Stimulated activated CD4-positive, alpha-beta T cell treated with anti-CD3 and anti-CD28 coated beads, Interleukin-1b, Interleukin-23, amount 100 ng/mL, for 24 hours (primary cell): ENCODE data around the gene ZNF883.
"Not testable (repeated sequence)": the region's sequence is repeated elsewhere in the genome, so short reads cannot be mapped to it uniquely, and the experiment has no call there.

Experiments
- DNase-seq, 4 experiments: peaks; one replicate each; pipeline ENCODE4 v3.0.0-alpha.2; 2020; ENCODE audit warnings: low read depth in 4 of 4, low spot score in 1 of 4

ZNF883 gene

GRCh38 chr9:113011911-113012381, at the start of gene ZNF883:
Gene ZNF883, minus strand, starts transcription at chr9:113012192.
- peak in 1 of 4 experiments; percentile 14 for DNase-seq

GRCh38 chr9:113061072-113061850, 49.3 kb upstream of the ZNF883 start:
- DNase-seq, result not testable (repeated sequence)

DNA sequence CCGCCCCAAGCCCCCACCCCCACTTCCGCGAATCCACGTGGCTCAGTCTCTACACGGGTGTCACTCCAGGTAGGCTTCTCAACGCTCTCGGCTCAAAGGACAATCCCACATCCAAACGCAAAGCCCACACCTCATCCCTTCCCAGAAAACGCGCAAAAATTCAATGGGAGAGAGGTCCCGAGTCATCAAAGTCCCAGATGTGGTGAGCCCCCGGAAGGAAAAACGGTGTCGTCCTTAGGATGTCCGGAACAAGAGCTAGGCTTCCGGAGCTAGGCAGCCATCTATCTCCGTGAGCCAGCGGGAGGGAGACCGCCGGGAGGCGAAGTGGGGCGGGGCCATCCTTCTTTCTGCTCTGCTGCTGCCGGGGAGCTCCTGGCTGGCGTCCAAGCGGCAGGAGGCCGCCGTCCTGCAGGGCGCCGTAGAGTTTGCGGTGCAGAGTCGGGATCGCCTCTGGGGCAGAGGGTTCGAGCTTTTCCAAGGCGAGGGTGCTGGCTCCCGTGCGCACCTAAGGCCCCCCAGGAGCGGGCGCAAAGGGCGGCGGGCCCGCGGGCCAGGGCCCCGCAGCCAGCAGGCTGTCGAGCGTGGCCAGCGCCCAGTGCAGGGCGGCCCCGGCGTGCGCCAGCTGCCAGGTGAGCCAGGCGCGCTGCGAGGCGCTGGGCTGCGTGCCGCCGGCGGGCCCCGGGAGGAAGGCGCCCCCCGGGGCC, 47.7 kb upstream of the ZNF883 start:
- not testable (repeated sequence) for DNase-seq

DNA sequence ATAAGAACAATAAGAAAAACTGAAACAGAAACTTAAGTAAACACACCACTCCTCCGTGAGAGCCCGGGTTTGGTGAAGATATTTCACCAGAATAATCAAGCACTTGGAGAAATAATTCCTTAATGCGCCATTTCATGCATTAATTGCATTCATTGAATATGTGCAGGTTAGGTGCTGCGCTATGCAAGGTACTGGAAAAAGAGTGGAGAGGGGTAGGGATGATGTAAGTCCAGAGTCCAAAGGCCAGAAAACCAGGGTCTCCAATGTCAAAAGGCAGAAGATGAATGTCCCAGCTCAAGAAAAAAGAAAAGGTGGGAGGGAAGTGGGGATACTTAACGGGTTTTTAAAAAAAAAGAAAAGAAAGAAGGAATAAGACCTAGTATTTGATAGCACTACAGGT, 45.2 kb upstream of the ZNF883 start:
- no peak for DNase-seq

- peak; percentile 34 to 67 (median 58) for DNase-seq
Observed at GRCh38 chr9:113056191-113057106, 44.5 kb upstream of the ZNF883 start, which contains the start of gene ZFP37. Gene ZFP37, minus strand, starts transcription at chr9:113056724. Its CDS starts 36 bp downstream, at chr9:113056688.

GRCh38 chr9:113042884-113043657, 31.1 kb upstream of the ZNF883 start:
- DNase-seq, result no peak

DNA sequence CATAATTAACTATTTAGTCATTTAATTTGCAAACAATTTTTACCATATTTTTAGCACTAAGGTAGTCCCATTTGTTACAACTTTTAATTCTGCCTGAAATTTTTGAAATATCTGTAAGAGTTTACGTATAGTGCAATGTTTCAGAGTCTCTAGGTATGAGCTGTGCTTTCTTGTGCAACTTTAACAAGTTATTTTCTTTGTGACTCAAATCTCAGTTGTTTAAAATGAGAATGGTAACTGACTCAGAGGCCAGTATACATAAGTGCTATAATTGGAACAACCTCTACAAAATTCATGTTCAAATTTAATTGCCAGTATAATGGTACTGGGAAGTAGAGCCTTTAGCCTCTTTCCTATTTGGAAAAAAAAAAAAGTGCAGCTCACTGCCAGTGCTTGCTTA, 14.2 kb upstream of the ZNF883 start:
- no peak for DNase-seq

DNA sequence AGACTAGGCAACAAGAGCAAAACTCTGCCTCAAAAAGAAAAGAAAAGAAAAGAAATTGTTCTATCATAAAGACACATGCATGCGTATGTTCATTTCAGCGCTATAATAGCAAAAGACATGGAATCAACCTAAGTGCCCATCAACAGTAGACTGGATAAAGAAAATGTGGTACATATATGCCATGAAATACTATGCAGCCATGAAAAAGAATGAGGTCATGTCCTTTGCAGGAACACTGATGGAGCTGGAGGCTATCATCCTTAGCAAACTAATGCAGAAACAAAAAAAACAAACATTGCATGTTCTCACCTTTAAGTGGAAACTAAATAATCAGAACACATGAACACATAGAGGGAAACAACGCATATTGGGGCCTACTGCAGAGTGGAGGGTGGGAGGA, 6.3 kb upstream of the ZNF883 start:
- DNase-seq, result no peak

GRCh38 chr9:113012492-113012891, 500 bp upstream of the ZNF883 start:
- no peak for DNase-seq

GRCh38 chr9:113005777-113006176, 6.2 kb downstream of the ZNF883 start:
- DNase-seq, result no peak

- no peak for DNase-seq
Observed at GRCh38 chr9:112997236-112997941, 14.6 kb downstream of the ZNF883 start.

DNA sequence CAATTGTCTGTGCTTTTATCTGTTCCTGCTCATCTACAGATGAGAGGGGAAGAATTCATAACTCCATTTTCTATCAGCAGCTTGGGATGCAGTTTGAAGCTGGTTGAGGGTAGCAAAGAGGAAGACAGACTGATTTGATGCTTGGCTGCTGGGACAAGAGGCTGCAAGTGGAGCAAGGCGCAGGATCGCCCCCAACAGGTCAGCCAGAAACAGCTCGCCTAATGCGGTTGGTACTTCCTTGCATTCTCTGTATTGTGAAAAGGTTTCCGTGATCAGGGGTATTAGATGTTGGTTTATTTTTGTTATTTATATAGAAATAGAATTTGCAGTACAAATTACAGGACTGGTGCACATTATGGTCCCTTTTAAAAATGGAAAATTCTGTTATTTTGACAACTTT, 40.6 kb downstream of the ZNF883 start:
- no peak for DNase-seq

- no peak for DNase-seq
Observed at GRCh38 chr9:112970939-112971338, 41.1 kb downstream of the ZNF883 start.

GRCh38 chr9:112969730-112970129, 42.3 kb downstream of the ZNF883 start:
- no peak for DNase-seq

GRCh38 chr9:112955550-112955949, 56.4 kb downstream of the ZNF883 start:
- no peak for DNase-seq

GRCh38 chr9:112945620-112946208, 66.3 kb downstream of the ZNF883 start:
- no peak for DNase-seq

DNA sequence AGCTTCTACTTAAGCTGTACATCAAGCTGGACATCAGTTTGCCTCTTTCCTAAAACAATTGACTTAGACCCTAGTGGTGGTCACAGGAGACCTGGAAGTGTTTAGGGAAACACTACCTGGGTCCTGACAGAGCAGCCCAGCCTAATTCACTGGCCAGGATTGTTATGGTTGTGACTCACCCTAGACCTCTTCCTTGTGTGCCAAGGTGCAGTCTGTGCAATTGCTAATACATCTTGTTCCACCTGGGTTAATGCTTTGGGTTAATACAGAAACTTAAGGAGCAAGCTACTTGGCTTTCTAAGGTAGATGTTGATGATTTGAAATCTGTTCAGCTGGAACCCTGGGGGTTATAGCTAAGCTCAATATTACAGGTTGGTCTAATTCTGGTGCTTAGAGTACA, 72.6 kb downstream of the ZNF883 start:
- no peak for DNase-seq

DNA sequence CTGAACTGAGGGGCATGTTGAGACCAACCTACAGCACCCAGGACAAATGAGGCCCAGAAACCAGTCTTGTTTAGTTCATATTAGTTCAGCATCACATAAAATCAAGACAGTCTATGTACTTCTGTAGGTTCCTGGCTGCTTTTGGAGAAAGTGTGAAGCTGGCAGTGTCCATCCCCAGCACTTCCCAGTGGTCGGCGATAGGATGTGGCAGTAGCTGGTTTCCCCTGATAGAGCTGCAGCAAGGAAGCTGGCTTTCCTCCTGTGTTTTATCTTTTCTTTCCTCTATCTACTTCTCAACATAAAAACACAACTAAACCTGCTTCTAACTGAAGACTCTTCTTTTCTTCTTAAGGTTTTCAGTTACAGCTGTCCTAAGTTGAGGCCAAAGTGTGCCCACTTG, 78.3 kb downstream of the ZNF883 start:
- no peak for DNase-seq

DNA sequence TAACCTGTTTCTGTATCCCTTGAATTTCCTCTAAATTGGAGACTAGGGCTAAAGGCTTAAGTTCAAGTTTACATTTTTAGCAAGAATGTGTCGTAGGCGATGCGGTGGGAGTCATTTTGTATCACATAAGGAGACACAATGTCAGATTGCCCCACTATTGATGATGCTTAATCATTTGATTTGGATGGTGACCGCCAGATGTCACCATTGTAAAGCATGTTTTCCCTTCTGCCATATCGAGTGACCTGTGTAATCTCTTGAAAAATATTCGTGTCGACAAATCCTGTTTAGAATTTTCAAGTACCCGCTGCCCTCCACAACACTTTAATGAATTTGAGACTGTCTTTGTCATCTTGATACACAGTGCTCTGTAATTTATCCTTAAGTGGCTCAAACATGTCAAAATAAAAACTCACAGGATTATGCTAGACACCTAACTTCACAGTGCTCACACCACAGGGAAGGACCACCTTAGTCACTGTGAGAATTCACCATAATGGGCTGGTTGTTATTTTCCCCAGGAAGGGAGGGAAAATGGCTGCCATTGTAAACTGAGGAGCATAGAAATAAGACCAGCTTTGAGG, 86.8 kb downstream of the ZNF883 start:
- no peak for DNase-seq
